ENCODE measurements around the gene TXNL4A. TPM values are rescaled to one million over a fixed set of nuclear protein-coding genes. Genes with fewer than 3 reads are reported as not detected.

The TXNL4A gene
- total and polyA plus RNA-seq, 12 donors = 63.3 to 144 (median 91.6) TPM

DNA sequence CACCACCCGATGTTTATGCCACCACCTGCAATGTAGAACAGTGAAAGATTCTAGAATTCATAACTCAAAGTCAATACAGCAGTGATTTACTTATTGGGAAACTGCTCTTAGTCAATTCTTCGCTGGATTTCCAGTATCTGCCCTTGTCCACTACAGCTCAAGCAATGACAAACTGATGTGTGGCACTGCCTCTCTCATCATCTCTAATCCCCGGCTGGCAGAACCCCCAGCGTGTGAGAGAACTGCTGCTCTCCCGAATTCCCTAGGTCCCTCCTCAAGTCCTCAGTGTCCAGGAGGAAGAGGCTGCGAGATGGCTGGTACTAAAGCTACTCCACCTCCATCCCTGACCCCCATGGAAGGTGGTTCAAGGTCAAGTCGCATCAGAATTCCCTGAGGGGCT lies 1.6 kb downstream of the TXNL4A start:
- H3K27ac ChIP-seq = peak overlapping the region in 2 of 10 donors; percentile 4 to 98
- no peaks in the 10 kb centered on the region for H3K9me3 ChIP-seq
- intact Hi-C loops (cut with DNase I) = loop anchor here in 4 of 10 donors (5.0 to 10.0 kb wide), 3 partner anchors 34 to 48 kb away; partner anchors contain the start of genes RBFA (in 3 of the 4) and SLC66A2 (in 1 of the 4)
- WGBS, 2 donors = 36 to 44% methylated on average over 7 of the region's 7 CpGs
- H3K4me3 ChIP-seq = peak overlapping the region in 7 of 10 donors; percentile 81 to 98 (median 94)
- H3K27me3 ChIP-seq = no peaks in the 10 kb centered on the region
- H3K36me3 ChIP-seq = peaks cover 0 to 21% (median 5%) of the 10 kb centered on the region in 9 donors
- DNase-seq = no peak
- TF ChIP-seq, protein P1, sequence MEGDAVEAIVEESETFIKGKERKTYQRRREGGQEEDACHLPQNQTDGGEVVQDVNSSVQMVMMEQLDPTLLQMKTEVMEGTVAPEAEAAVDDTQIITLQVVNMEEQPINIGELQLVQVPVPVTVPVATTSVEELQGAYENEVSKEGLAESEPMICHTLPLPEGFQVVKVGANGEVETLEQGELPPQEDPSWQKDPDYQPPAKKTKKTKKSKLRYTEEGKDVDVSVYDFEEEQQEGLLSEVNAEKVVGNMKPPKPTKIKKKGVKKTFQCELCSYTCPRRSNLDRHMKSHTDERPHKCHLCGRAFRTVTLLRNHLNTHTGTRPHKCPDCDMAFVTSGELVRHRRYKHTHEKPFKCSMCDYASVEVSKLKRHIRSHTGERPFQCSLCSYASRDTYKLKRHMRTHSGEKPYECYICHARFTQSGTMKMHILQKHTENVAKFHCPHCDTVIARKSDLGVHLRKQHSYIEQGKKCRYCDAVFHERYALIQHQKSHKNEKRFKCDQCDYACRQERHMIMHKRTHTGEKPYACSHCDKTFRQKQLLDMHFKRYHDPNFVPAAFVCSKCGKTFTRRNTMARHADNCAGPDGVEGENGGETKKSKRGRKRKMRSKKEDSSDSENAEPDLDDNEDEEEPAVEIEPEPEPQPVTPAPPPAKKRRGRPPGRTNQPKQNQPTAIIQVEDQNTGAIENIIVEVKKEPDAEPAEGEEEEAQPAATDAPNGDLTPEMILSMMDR (IDR thresholded peaks at IDR 0.05) = no peak
- peaks cover 9 to 52% (median 41%) of the 10 kb centered on the region in 9 donors for H3K4me1 ChIP-seq
- no peak for ATAC-seq

DNA sequence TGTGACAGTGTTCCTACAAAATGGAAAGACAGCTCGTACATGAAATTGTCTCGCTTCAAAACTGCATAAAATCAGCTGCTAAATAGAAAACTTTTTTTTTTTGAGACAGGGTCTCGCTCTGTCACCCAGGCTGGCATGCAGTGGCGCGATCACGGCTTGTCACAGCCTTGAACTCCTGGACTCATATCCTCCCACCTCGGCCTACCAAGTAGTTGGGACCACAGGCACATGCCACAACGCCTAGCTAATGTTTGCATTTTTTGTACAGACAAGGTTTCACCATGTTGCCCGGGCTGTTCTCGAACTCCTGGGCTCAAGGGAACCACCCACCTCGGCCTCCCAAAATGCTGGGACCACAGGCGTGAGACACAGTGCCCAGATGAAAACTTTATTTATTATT lies 3.2 kb downstream of the TXNL4A start:
- TF ChIP-seq, protein P1 (IDR thresholded peaks at IDR 0.05) = no peak
- no peak overlapping the region for H3K4me3 ChIP-seq
- no peak overlapping the region for H3K27ac ChIP-seq
- ATAC-seq = no peak
- H3K27me3 ChIP-seq = no peaks in the 10 kb centered on the region
- H3K4me1 ChIP-seq = peaks cover 9 to 54% (median 41%) of the 10 kb centered on the region in 9 donors
- H3K9me3 ChIP-seq = no peaks in the 10 kb centered on the region
- peaks cover 0 to 21% (median 5%) of the 10 kb centered on the region in 9 donors for H3K36me3 ChIP-seq
- DNase-seq = no peak
- intact Hi-C loops (cut with DNase I) = loop anchor here in 4 of 10 donors (5.0 to 10.0 kb wide), 3 partner anchors 33 to 50 kb away; partner anchors contain the start of genes RBFA (in 3 of the 4) and SLC66A2 (in 1 of the 4)
- 91 to 94% methylated on average over 12 of the region's 12 CpGs for WGBS, 2 donors

GRCh38 chr18:79983793-79984192 lies 4.6 kb downstream of the TXNL4A start:
- Histone ChIP-seq H3K36me3 (peaks cover 0 to 29% (median 5%) of the 10 kb centered on the region in 9 donors), H3K27me3 (no peaks in the 10 kb centered on the region), H3K27ac (no peak overlapping the region), H3K4me1 (peaks cover 5 to 46% (median 35%) of the 10 kb centered on the region in 9 donors), H3K9me3 (no peaks in the 10 kb centered on the region), H3K4me3 (no peak overlapping the region)
- DNase-seq = no peak
- ATAC-seq = no peak
- WGBS, 2 donors = 96 to 99% methylated on average over 7 of the region's 7 CpGs
- intact Hi-C loops (cut with DNase I) = loop anchor here in 1 of 10 donors (10.0 kb wide), 1 partner anchor 51 kb away; the partner anchor contains the start of gene RBFA
- TF ChIP-seq, protein P1 (IDR thresholded peaks at IDR 0.05) = no peak

DNA sequence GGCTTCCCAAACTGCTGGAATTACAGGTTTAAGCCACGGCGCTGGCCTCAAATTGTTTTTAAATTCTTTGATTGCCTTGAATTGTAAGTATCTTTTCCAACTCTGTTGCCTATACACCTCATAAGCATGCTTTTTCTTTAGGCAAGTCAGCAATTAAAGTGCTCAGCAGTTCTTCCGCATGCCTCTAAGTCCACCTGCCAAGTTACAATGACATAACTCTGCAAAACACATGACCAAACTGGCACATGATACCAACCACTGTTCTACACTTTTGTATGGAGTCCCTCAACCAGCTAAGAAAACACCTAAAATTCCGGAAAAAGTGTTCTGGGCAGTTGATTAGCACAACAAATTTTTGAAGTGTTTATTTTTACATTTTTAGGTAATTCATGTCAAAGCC lies 5.1 kb downstream of the TXNL4A start:
- Histone ChIP-seq H3K4me3 (no peak overlapping the region), H3K27ac (peak overlapping the region in 1 of 10 donors; percentile 56), H3K36me3 (peaks cover 0 to 31% (median 5%) of the 10 kb centered on the region in 9 donors), H3K27me3 (no peaks in the 10 kb centered on the region), H3K9me3 (no peaks in the 10 kb centered on the region), H3K4me1 (peaks cover 5 to 49% (median 35%) of the 10 kb centered on the region in 9 donors)
- DNase-seq (no peak), ATAC-seq (no peak)
- TF ChIP-seq, protein P1 (IDR thresholded peaks at IDR 0.05) = no peak
- intact Hi-C loops (cut with DNase I) = loop anchor here in 1 of 10 donors (10.0 kb wide), 1 partner anchor 52 kb away; the partner anchor contains the start of gene RBFA
- WGBS, 2 donors = 84 to 88% methylated on average over 4 of the region's 4 CpGs

Data from heart right ventricle (tissue), 16 donors.